DMS53 treated with DMSO at 0.1 percent for 48 hours (cell line): ENCODE measurements around the gene AHI1.

ENCODE experiments used
- DNase-seq: peaks from one replicate; lab custom pipeline; 2025; ENCODE audit not compliant: unreplicated experiment; lab: John Stamatoyannopoulos, UW

The AHI1 gene

GRCh38 chr6:135236732-135237131 is 260.8 kb downstream of the AHI1 start:
- DNase-seq, result no peak

DNA sequence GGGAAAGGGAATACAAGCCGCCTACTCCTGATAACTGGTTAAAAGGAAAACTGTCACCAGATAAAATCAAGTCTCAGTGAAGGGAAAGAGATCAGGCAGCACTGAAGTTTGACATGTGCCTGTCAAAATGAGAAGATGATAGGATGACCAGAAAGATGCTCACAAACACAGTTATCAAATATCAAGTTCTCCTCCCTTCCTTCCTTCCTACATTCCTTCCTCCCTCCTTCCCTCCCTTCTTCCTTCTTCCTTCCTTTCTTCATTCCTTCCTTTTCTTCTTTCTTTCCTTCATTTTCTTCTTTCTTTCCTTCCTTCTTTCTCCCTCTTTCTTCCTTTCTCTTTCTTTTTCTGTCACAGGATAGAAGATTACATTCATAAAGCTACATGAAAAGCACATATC is 261.2 kb downstream of the AHI1 start:
- no peak for DNase-seq

- DNase-seq, result no peak
Measured at GRCh38 chr6:135235716-135236115, 261.8 kb downstream of the AHI1 start.

DNA sequence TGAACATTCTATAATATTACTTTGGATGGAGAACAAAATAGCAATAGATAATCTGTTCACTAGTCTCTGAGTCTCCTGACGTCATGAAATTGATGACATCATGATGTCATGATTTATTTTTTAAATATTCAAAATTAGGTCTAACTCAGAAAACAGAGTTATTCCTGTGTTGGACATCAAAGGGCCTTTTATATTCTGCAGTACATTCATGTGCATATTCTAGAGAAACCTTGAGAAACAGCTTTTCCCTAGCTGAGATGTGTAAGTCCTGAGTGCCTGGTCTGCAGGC is 263.1 kb downstream of the AHI1 start:
- DNase-seq, result no peak

DNA sequence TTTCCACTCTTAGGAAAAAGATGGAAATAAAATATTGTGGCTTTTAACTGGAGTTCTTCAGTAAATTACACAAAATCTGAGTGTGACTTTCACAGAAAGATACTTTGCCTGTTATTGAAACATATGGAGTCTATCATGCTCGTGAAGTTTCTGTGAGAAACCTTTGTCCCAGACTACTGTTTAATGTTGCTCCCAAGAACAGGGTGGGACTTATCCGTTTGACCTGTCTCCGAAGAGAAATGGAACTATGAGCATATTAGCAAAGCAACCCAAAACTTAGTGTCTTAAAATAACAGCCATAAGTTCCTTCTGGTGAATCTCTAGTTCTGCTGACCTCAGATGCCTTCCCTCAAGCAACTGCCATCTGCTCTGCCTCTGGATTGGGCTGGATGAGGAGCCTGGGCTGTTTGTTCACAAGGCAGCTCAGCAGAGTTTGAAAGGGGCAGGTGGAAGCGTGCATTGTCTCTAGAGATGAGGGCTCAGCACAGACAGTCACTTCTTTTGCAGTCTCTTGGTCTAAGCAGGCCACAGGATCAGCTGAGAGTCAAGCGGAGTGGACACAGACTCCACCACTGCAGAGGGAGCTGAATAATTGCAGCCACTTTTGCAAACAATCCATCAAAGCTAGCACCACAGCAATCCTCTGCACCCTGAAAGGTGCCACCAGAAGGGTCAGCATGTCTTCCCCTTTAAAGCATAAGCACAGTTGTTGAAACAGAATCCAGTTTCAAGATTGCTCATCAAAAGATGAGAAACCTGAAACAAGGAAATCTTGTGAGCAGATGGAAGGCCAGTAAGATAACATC is 263.7 kb downstream of the AHI1 start:
- peak; percentile 19 for DNase-seq
